Omental fat pad (tissue), 4 donors: ENCODE results near the gene CEP135. TPM values are rescaled to one million over a fixed set of nuclear protein-coding genes. Genes with fewer than 3 reads are reported as not detected.
"Not testable (repeated sequence)": the region's sequence is repeated elsewhere in the genome, so short reads cannot be mapped to it uniquely, and the experiment has no call there.

Experiments
- ATAC-seq: fragments of 150-250 bp; one replicate; pipeline ENCODE4 v1.9.1; 2016; ENCODE audit warnings: mild to moderate bottlenecking, moderate library complexity; ENCODE audit not compliant: low FRiP score
- DNase-seq: peaks from one replicate; pipeline ENCODE4 v3.0.0-alpha.2; 2019; ENCODE audit warnings: low spot score
- CTCF ChIP-seq, 3 donors: fragments of 450-650 bp; IDR thresholded peaks; one replicate each; pipeline ENCODE4 v1.5.1; 2016 to 2017; ENCODE audit warnings: antibody characterized with exemption in 3 of 3, mild to moderate bottlenecking in 3 of 3, moderate library complexity in 2 of 3
- total RNA-seq, 4 donors: library from RNA; depleted of rRNA; stranded (reverse); fragments of >200 nt; gene quantifications; one replicate each; pipeline ENCODE4 v1.1.0, GENCODE V29; 2016

CEP135 gene
- total RNA-seq, 4 donors from 2014 or later: 5.1 to 12.9 (median 8.1) TPM

GRCh38 chr4:55927803-55928437, 20.8 kb upstream of the CEP135 start:
- no peak for TF ChIP-seq CTCF (IDR thresholded peaks at IDR 0.05)
- DNase-seq (no peak), ATAC-seq (no peak)

- DNase-seq (no peak), ATAC-seq (no peak)
- no peak for TF ChIP-seq CTCF (IDR thresholded peaks at IDR 0.05)
Observed at GRCh38 chr4:55928846-55929245, 19.9 kb upstream of the CEP135 start.

- no peak for ATAC-seq
Observed at GRCh38 chr4:55931043-55931442, 17.7 kb upstream of the CEP135 start.

GRCh38 chr4:55931833-55932232, 16.9 kb upstream of the CEP135 start:
- DNase-seq: no peak
- no peak for TF ChIP-seq CTCF (IDR thresholded peaks at IDR 0.05)
- no peak for ATAC-seq

More at GRCh38 chr4:55931043-55931442, 17.7 kb upstream of the CEP135 start:
- TF ChIP-seq CTCF (IDR thresholded peaks at IDR 0.05): no peak
- no peak for DNase-seq

GRCh38 chr4:55932511-55932910, 16.2 kb upstream of the CEP135 start:
- no peak for ATAC-seq
- TF ChIP-seq CTCF (IDR thresholded peaks at IDR 0.05): no peak

GRCh38 chr4:55933611-55934010, 15.1 kb upstream of the CEP135 start:
- ATAC-seq: no peak

More at GRCh38 chr4:55932511-55932910, 16.2 kb upstream of the CEP135 start:
- no peak for DNase-seq

GRCh38 chr4:55935907-55936306, 12.8 kb upstream of the CEP135 start:
- ATAC-seq, DNase-seq: not testable (repeated sequence)

More at GRCh38 chr4:55933611-55934010, 15.1 kb upstream of the CEP135 start:
- no peak for DNase-seq
- no peak for TF ChIP-seq CTCF (IDR thresholded peaks at IDR 0.05)
